AG04449 (cell line): ENCODE results near the gene GOLGA5.
"Not testable (repeated sequence)": the region's sequence is repeated elsewhere in the genome, so short reads cannot be mapped to it uniquely, and the experiment has no call there.

Source experiments
- CTCF ChIA-PET: fragments of 350-600 bp; formaldehyde crosslinking; extraction: SDS; loops from one replicate; lab custom pipeline; 2021; ENCODE audit warnings: antibody characterized with exemption; lab: Yijun Ruan, JAX
- POLR2A ChIA-PET: fragments of 400-600, 350-600 bp; formaldehyde crosslinking; extraction: SDS; loops from one replicate; lab custom pipeline; 2020; ENCODE audit warnings: antibody characterized with exemption, inconsistent platforms; lab: Yijun Ruan, JAX
- DNase-seq: peaks from one replicate; pipeline ENCODE4 v3.0.0-alpha.2; 2010; ENCODE audit warnings: low read depth, low spot score
- H3K4me3 ChIP-seq: 2 replicates; pipeline ENCODE4 v1.5.1; 2011; ENCODE audit warnings: low read depth, mild to moderate bottlenecking, control low read depth, low read length
- TF ChIP-seq, protein P1 (sequence below): IDR thresholded peaks from one replicate; pipeline ENCODE4 v1.5.1; 2011; ENCODE audit warnings: mild to moderate bottlenecking, moderate library complexity, low read length, control low read depth, inconsistent platforms; ENCODE audit not compliant: insufficient read depth; ENCODE audit errors: missing control alignments

Gene GOLGA5

GRCh38 chr14:92844204-92844603 is 50.1 kb downstream of the GOLGA5 start:
- TF ChIP-seq, protein P1, sequence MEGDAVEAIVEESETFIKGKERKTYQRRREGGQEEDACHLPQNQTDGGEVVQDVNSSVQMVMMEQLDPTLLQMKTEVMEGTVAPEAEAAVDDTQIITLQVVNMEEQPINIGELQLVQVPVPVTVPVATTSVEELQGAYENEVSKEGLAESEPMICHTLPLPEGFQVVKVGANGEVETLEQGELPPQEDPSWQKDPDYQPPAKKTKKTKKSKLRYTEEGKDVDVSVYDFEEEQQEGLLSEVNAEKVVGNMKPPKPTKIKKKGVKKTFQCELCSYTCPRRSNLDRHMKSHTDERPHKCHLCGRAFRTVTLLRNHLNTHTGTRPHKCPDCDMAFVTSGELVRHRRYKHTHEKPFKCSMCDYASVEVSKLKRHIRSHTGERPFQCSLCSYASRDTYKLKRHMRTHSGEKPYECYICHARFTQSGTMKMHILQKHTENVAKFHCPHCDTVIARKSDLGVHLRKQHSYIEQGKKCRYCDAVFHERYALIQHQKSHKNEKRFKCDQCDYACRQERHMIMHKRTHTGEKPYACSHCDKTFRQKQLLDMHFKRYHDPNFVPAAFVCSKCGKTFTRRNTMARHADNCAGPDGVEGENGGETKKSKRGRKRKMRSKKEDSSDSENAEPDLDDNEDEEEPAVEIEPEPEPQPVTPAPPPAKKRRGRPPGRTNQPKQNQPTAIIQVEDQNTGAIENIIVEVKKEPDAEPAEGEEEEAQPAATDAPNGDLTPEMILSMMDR: no peak
- no peak for DNase-seq
- POLR2A ChIA-PET: no interaction called here
- CTCF ChIA-PET: no interaction called here
- no peak overlapping the region for H3K4me3 ChIP-seq

- peak; percentile 36 for DNase-seq
- TF ChIP-seq, protein P1: no peak
- CTCF ChIA-PET: no interaction called here
- POLR2A ChIA-PET: no interaction called here
- H3K4me3 ChIP-seq: no peak overlapping the region
These were observed 52.2 kb downstream of the GOLGA5 start for GRCh38 chr14:92846162-92846897.

GRCh38 chr14:92847278-92847677 is 53.2 kb downstream of the GOLGA5 start:
- no peak for DNase-seq
- ChIA-PET CTCF (interaction anchor here (1.1 to 1.4 kb wide), 2 partner anchors 291 to 292 kb away, joined by 3 to 5 read pairs; no protein-coding TSS in a partner anchor), POLR2A (no interaction called here)
- TF ChIP-seq, protein P1: no peak
- H3K4me3 ChIP-seq: no peak overlapping the region

- ChIA-PET POLR2A (interaction anchor here (0.6 kb wide), 1 partner anchor 108 kb away, joined by 3 read pairs; no protein-coding TSS in a partner anchor), CTCF (interaction anchor here (1.1 to 1.4 kb wide), 2 partner anchors 290 to 291 kb away, joined by 3 to 5 read pairs; no protein-coding TSS in a partner anchor)
- no peak for DNase-seq
- H3K4me3 ChIP-seq: no peak overlapping the region
- TF ChIP-seq, protein P1: no peak
These were observed 53.6 kb downstream of the GOLGA5 start for GRCh38 chr14:92847749-92848148.

GRCh38 chr14:92848887-92849286 is 54.8 kb downstream of the GOLGA5 start:
- DNase-seq: no peak
- TF ChIP-seq, protein P1: no peak
- POLR2A ChIA-PET: no interaction called here
- CTCF ChIA-PET: interaction anchor here (1.1 kb wide), 1 partner anchor 264 kb away, joined by 3 read pairs; no protein-coding TSS in a partner anchor
- no peak overlapping the region for H3K4me3 ChIP-seq

GRCh38 chr14:92850492-92850891 is 56.4 kb downstream of the GOLGA5 start:
- TF ChIP-seq, protein P1: no peak
- POLR2A ChIA-PET: no interaction called here
- H3K4me3 ChIP-seq: no peak overlapping the region
- CTCF ChIA-PET: no interaction called here
- peak; percentile 44 for DNase-seq

GRCh38 chr14:92853136-92853535 is 59.0 kb downstream of the GOLGA5 start:
- DNase-seq, CTCF ChIA-PET, H3K4me3 ChIP-seq, POLR2A ChIA-PET: not testable (repeated sequence)
